Chondrocyte (in vitro differentiated cells): ENCODE results near the gene DMAC1. TPM values are rescaled to one million over a fixed set of nuclear protein-coding genes. Genes with fewer than 3 reads are reported as not detected.

Experiments
- DNase-seq: peaks from one replicate; pipeline ENCODE4 v3.0.0; 2021; ENCODE audit warnings: mixed read lengths, low spot score
- H3K27ac Mint-ChIP-seq: one replicate; pipeline ENCODE4 v1.8.0; 2021; ENCODE audit warnings: mild to moderate bottlenecking, moderate library complexity, mixed read lengths; ENCODE audit not compliant: unreplicated experiment
- H3K27me3 Mint-ChIP-seq: 2 replicates; pipeline ENCODE4 v1.8.0; 2021; ENCODE audit warnings: low read depth, mixed read lengths
- H3K36me3 Mint-ChIP-seq: 2 replicates; pipeline ENCODE4 v1.8.0; 2021; ENCODE audit warnings: low read depth, mixed read lengths
- H3K4me1 Mint-ChIP-seq: 2 replicates; pipeline ENCODE4 v1.8.0; 2021; ENCODE audit warnings: low read depth, mild to moderate bottlenecking, mixed read lengths
- H3K4me3 Mint-ChIP-seq: one replicate; pipeline ENCODE4 v1.8.0; 2021; ENCODE audit warnings: mild to moderate bottlenecking, moderate library complexity, mixed read lengths; ENCODE audit not compliant: unreplicated experiment
- H3K9me3 Mint-ChIP-seq: 2 replicates; pipeline ENCODE4 v1.8.0; 2021; ENCODE audit warnings: low read depth, mixed read lengths
- CTCF ChIP-seq: fragments of 200-600 bp; sonication (generic); IDR thresholded peaks from 2 replicates; pipeline ENCODE4 v1.5.0; 2021; ENCODE audit warnings: antibody characterized with exemption, mild to moderate bottlenecking, moderate library complexity
- total RNA-seq: library from RNA; stranded (reverse); gene quantifications from 3 replicates; pipeline ENCODE4 v1.2.1, GENCODE V29; 2021

The DMAC1 gene
- total RNA-seq, 1 donor from 2014 or later, result 40.7 TPM

GRCh38 chr9:7788772-7789171 is 10.8 kb downstream of the DMAC1 start:
- no peak for TF ChIP-seq CTCF
- Mint-ChIP-seq H3K36me3 (peaks cover 7% of the 10 kb centered on the region), H3K4me3 (no peak overlapping the region), H3K4me1 (no peaks in the 10 kb centered on the region), H3K9me3 (no peaks in the 10 kb centered on the region), H3K27ac (no peak overlapping the region), H3K27me3 (no peaks in the 10 kb centered on the region)
- no peak for DNase-seq

GRCh38 chr9:7785813-7786212 is 13.8 kb downstream of the DMAC1 start:
- DNase-seq, result no peak
- Mint-ChIP-seq H3K27me3 (no peaks in the 10 kb centered on the region), H3K4me3 (no peak overlapping the region), H3K27ac (no peak overlapping the region), H3K36me3 (no peaks in the 10 kb centered on the region), H3K9me3 (no peaks in the 10 kb centered on the region), H3K4me1 (peaks cover 10% of the 10 kb centered on the region)
- no peak for TF ChIP-seq CTCF

- DNase-seq, result no peak
- TF ChIP-seq CTCF, result no peak
- Mint-ChIP-seq H3K27ac (no peak overlapping the region), H3K36me3 (no peaks in the 10 kb centered on the region), H3K4me3 (no peak overlapping the region), H3K4me1 (peaks cover 18% of the 10 kb centered on the region), H3K9me3 (no peaks in the 10 kb centered on the region), H3K27me3 (peaks cover 2% of the 10 kb centered on the region)
Observed at GRCh38 chr9:7784472-7784871, 15.1 kb downstream of the DMAC1 start.

GRCh38 chr9:7783635-7784063 is 15.9 kb downstream of the DMAC1 start:
- DNase-seq, result no peak
- TF ChIP-seq CTCF, result no peak
- H3K4me3 Mint-ChIP-seq, result no peak overlapping the region
- H3K9me3 Mint-ChIP-seq, result no peaks in the 10 kb centered on the region
- peaks cover 2% of the 10 kb centered on the region for H3K27me3 Mint-ChIP-seq
- H3K4me1 Mint-ChIP-seq, result peaks cover 18% of the 10 kb centered on the region
- no peaks in the 10 kb centered on the region for H3K36me3 Mint-ChIP-seq
- H3K27ac Mint-ChIP-seq, result no peak overlapping the region

- no peak overlapping the region for H3K27ac Mint-ChIP-seq
- TF ChIP-seq CTCF, result no peak
- H3K27me3 Mint-ChIP-seq, result peaks cover 2% of the 10 kb centered on the region
- peaks cover 18% of the 10 kb centered on the region for H3K4me1 Mint-ChIP-seq
- no peaks in the 10 kb centered on the region for H3K36me3 Mint-ChIP-seq
- no peaks in the 10 kb centered on the region for H3K9me3 Mint-ChIP-seq
- DNase-seq, result no peak
- no peak overlapping the region for H3K4me3 Mint-ChIP-seq
Observed at GRCh38 chr9:7782400-7783120, 17.0 kb downstream of the DMAC1 start.
